Measurements from ENCODE around the gene SOWAHA. TPM values are rescaled to one million over a fixed set of nuclear protein-coding genes. Genes with fewer than 3 reads are reported as not detected.
"Not testable (repeated sequence)": the region's sequence is repeated elsewhere in the genome, so short reads cannot be mapped to it uniquely, and the experiment has no call there.

Gene SOWAHA
- total and polyA plus RNA-seq, 7 donors = 0.01 to 0.06 TPM; not detected in 5

DNA sequence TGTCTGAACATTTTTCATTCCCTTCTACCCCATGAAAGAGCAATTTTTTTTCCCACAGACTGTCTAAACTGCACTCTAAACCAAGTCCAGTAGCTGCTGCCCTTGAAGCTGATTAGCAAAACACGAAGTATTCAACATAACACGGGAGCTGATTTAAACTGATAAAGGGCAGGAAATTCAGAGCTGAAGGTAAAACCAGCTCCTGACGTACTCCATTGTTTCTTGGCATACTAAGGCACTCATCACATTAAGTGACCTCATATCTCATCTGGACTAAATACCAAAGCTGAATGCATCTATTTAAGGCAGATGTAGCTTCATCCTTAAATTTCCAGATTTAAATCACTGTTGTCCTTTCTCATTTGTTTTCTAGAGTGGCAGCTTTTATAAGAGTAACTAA, 41.2 kb downstream of the SOWAHA start:
- WGBS, 3 donors = 38 to 49% (median 42%) methylated on average over 3 of the region's 3 CpGs
- H3K36me3 ChIP-seq (ENCODE audit: insufficient read depth in 1 of 2, low read depth in 1 of 2) = no peaks in the 10 kb centered on the region
- no peak overlapping the region for H3K4me3 ChIP-seq
- H3K9me3 ChIP-seq = no peaks in the 10 kb centered on the region
- H3K4me1 ChIP-seq = no peaks in the 10 kb centered on the region
- H3K27me3 ChIP-seq (ENCODE audit: insufficient read depth in 3 of 3, low read length in 2 of 3) = no peaks in the 10 kb centered on the region
- TF ChIP-seq CTCF (IDR thresholded peaks at IDR 0.05) = no peak
- DNase-seq (no peak), ATAC-seq (no peak)
- intact Hi-C loops (cut with DNase I) = no loop called here
- H3K27ac ChIP-seq = no peak overlapping the region

GRCh38 chr5:132854992-132855391, 41.9 kb downstream of the SOWAHA start:
- H3K27ac ChIP-seq; H3K36me3 ChIP-seq (ENCODE audit: insufficient read depth in 1 of 2, low read depth in 1 of 2); intact Hi-C loops (cut with DNase I); H3K9me3 ChIP-seq; DNase-seq; H3K4me1 ChIP-seq; H3K4me3 ChIP-seq; H3K27me3 ChIP-seq (ENCODE audit: insufficient read depth in 3 of 3, low read length in 2 of 3); ATAC-seq: not testable (repeated sequence)
- WGBS, 3 donors = 93 to 96% (median 95%) methylated on average over 5 of the region's 5 CpGs

DNA sequence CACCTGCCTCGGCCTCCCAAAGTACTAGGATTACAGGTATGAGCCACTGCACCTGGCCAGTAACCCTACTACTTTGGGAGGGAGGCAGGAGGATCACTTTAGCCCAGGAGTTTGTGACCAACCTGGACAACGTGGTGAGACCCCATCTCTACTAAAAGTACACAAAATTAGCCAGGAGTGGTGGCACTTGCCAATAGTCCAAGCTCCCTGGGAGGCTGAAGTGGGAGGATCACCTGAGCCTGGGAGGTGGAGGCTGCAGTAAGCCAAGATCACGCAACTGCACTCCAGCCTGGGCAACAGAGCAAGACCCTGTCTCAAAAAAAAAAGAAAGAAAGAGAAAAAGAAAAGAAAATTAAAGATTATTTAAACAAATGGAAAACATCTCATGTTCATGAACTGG, 42.9 kb downstream of the SOWAHA start:
- Histone ChIP-seq H3K27me3 (ENCODE audit: insufficient read depth in 3 of 3, low read length in 2 of 3) (no peaks in the 10 kb centered on the region), H3K27ac (no peak overlapping the region), H3K4me3 (no peak overlapping the region), H3K9me3 (no peaks in the 10 kb centered on the region), H3K4me1 (no peaks in the 10 kb centered on the region), H3K36me3 (ENCODE audit: insufficient read depth in 1 of 2, low read depth in 1 of 2) (no peaks in the 10 kb centered on the region)
- intact Hi-C loops (cut with DNase I) = no loop called here
- no peak for DNase-seq
- no peak for ATAC-seq
- TF ChIP-seq CTCF (IDR thresholded peaks at IDR 0.05) = no peak
- 80 to 86% (median 86%) methylated on average over 3 of the region's 3 CpGs for WGBS, 3 donors

GRCh38 chr5:132859889-132860437, 46.9 kb downstream of the SOWAHA start:
- no peaks in the 10 kb centered on the region for H3K9me3 ChIP-seq
- no peak for DNase-seq
- intact Hi-C loops (cut with DNase I) = loop anchor here in 1 of 2 donors (10.0 kb wide), 1 partner anchor 485 kb away; no protein-coding TSS in a partner anchor
- 74 to 75% (median 75%) methylated on average over 2 of the region's 2 CpGs for WGBS, 3 donors
- H3K27me3 ChIP-seq (ENCODE audit: insufficient read depth in 3 of 3, low read length in 2 of 3) = no peaks in the 10 kb centered on the region
- ATAC-seq = no peak
- H3K4me1 ChIP-seq = no peaks in the 10 kb centered on the region
- no peak overlapping the region for H3K27ac ChIP-seq
- no peak overlapping the region for H3K4me3 ChIP-seq
- TF ChIP-seq CTCF (IDR thresholded peaks at IDR 0.05) = no peak
- no peaks in the 10 kb centered on the region for H3K36me3 ChIP-seq (ENCODE audit: insufficient read depth in 1 of 2, low read depth in 1 of 2)

DNA sequence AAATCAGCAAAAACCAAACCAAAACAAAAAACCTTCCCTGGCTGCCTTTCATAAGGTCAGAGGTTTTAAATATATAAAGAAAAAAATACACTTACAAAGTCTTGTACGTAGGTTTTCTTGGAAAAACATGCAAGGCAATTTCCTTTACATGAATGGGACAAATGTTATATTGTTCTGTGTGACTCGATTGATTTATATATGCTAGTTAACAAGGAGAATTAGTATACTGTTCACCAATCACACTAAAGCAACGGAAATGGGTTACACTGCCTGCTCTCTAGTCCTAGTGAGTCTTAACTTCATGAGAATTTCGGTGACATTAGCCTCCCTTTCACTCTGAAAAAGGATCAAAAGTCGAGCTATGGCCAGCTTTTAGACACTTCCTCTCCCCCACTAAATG, 47.6 kb downstream of the SOWAHA start:
- no peak for DNase-seq
- intact Hi-C loops (cut with DNase I) = loop anchor here in 1 of 2 donors (10.0 kb wide), 1 partner anchor 486 kb away; no protein-coding TSS in a partner anchor
- Histone ChIP-seq H3K4me1 (peaks cover 2% of the 10 kb centered on the region), H3K4me3 (no peak overlapping the region), H3K27ac (no peak overlapping the region), H3K27me3 (ENCODE audit: insufficient read depth in 3 of 3, low read length in 2 of 3) (no peaks in the 10 kb centered on the region), H3K9me3 (no peaks in the 10 kb centered on the region), H3K36me3 (ENCODE audit: insufficient read depth in 1 of 2, low read depth in 1 of 2) (no peaks in the 10 kb centered on the region)
- TF ChIP-seq CTCF (IDR thresholded peaks at IDR 0.05) = no peak
- no peak for ATAC-seq
- 65 to 67% (median 65%) methylated on average over 5 of the region's 5 CpGs for WGBS, 3 donors
